ENCODE measurements around the gene CSMD2.

Gene CSMD2

GRCh38 chr1:33576821-33577599 lies 588.0 kb downstream of the CSMD2 start:
- no peak for ATAC-seq
- no peak for TF ChIP-seq SNAI2 (CRISPR knock-in tag; IDR thresholded peaks at IDR 0.05)
- TF ChIP-seq CSDC2 (CRISPR knock-in tag; IDR thresholded peaks at IDR 0.05): no peak
- no peak for TF ChIP-seq ZNF565 (CRISPR knock-in tag; conservative IDR thresholded peaks at IDR 0.05; ENCODE audit: low read depth)
- TF ChIP-seq OSR1 (CRISPR knock-in tag; IDR thresholded peaks at IDR 0.05): no peak
- TF ChIP-seq GLIS3 (CRISPR knock-in tag; IDR thresholded peaks at IDR 0.05): no peak
- TF ChIP-seq PPARA (CRISPR knock-in tag; IDR thresholded peaks at IDR 0.05; ENCODE audit: borderline replicate concordance): no peak
- TF ChIP-seq TOX (CRISPR knock-in tag; IDR thresholded peaks at IDR 0.05; ENCODE audit: borderline replicate concordance): no peak
- no peak for TF ChIP-seq ZNF70 (CRISPR knock-in tag; IDR thresholded peaks at IDR 0.05)

- ATAC-seq: no peak
- no peak for TF ChIP-seq ISL1 (CRISPR knock-in tag; IDR thresholded peaks at IDR 0.05)
- TF ChIP-seq, protein P1, sequence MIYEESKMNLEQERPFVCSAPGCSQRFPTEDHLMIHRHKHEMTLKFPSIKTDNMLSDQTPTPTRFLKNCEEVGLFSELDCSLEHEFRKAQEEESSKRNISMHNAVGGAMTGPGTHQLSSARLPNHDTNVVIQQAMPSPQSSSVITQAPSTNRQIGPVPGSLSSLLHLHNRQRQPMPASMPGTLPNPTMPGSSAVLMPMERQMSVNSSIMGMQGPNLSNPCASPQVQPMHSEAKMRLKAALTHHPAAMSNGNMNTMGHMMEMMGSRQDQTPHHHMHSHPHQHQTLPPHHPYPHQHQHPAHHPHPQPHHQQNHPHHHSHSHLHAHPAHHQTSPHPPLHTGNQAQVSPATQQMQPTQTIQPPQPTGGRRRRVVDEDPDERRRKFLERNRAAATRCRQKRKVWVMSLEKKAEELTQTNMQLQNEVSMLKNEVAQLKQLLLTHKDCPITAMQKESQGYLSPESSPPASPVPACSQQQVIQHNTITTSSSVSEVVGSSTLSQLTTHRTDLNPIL (CRISPR knock-in tag; IDR thresholded peaks at IDR 0.05; ENCODE audit: low read depth): no peak
- TF ChIP-seq TSHZ2 (CRISPR knock-in tag; IDR thresholded peaks at IDR 0.05): no peak
- TF ChIP-seq PPARA (CRISPR knock-in tag; IDR thresholded peaks at IDR 0.05; ENCODE audit: borderline replicate concordance): no peak
- no peak for TF ChIP-seq CSDC2 (CRISPR knock-in tag; IDR thresholded peaks at IDR 0.05)
- no peak for TF ChIP-seq ZNF8 (CRISPR knock-in tag; IDR thresholded peaks at IDR 0.05)
- TF ChIP-seq ZNF565 (CRISPR knock-in tag; conservative IDR thresholded peaks at IDR 0.05; ENCODE audit: low read depth): no peak
- no peak for TF ChIP-seq CSRNP3 (CRISPR knock-in tag; IDR thresholded peaks at IDR 0.05)
- no peak for TF ChIP-seq TCF4 (CRISPR knock-in tag; IDR thresholded peaks at IDR 0.05; ENCODE audit: borderline replicate concordance)
- no peak for TF ChIP-seq RARB (CRISPR knock-in tag; IDR thresholded peaks at IDR 0.05)
- no peak for TF ChIP-seq ZFP3 (CRISPR knock-in tag; IDR thresholded peaks at IDR 0.05)
- TF ChIP-seq ARNTL (CRISPR knock-in tag; IDR thresholded peaks at IDR 0.05; ENCODE audit: borderline replicate concordance, low read depth): no peak
- TF ChIP-seq ZNF70 (CRISPR knock-in tag; IDR thresholded peaks at IDR 0.05): no peak
- TF ChIP-seq ZFP30 (CRISPR knock-in tag; IDR thresholded peaks at IDR 0.05): no peak
- no peak for TF ChIP-seq PATZ1 (CRISPR knock-in tag; IDR thresholded peaks at IDR 0.05; ENCODE audit: borderline replicate concordance)
- TF ChIP-seq BACH2 (CRISPR knock-in tag; IDR thresholded peaks at IDR 0.05; ENCODE audit: borderline replicate concordance): no peak
- TF ChIP-seq OSR1 (CRISPR knock-in tag; IDR thresholded peaks at IDR 0.05): no peak
- no peak for TF ChIP-seq ZC3H10 (CRISPR knock-in tag; IDR thresholded peaks at IDR 0.05)
- TF ChIP-seq, protein P2, sequence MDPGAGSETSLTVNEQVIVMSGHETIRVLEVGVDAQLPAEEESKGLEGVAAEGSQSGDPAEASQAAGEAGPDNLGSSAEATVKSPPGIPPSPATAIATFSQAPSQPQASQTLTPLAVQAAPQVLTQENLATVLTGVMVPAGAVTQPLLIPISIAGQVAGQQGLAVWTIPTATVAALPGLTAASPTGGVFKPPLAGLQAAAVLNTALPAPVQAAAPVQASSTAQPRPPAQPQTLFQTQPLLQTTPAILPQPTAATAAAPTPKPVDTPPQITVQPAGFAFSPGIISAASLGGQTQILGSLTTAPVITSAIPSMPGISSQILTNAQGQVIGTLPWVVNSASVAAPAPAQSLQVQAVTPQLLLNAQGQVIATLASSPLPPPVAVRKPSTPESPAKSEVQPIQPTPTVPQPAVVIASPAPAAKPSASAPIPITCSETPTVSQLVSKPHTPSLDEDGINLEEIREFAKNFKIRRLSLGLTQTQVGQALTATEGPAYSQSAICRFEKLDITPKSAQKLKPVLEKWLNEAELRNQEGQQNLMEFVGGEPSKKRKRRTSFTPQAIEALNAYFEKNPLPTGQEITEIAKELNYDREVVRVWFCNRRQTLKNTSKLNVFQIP (CRISPR knock-in tag; IDR thresholded peaks at IDR 0.05; ENCODE audit: borderline replicate concordance, low read depth): no peak
Observed at GRCh38 chr1:33575324-33575879, 589.6 kb downstream of the CSMD2 start.

Data from SK-N-SH treated with all-trans-retinoic acid at 6 μM for 48 hours (cell line).